MM.1S (cell line): ENCODE measurements around the gene GJA3.

Source experiments
- DNase-seq: peaks from one replicate; pipeline ENCODE4 v3.0.0-alpha.2; 2015
- H2AFZ ChIP-seq: fragments of 300-600 bp; sonication (generic); 2 replicates; pipeline ENCODE4 v1.6.0; 2016; ENCODE audit warnings: antibody characterized with exemption, low read length
- H3F3A ChIP-seq: fragments of 300-600 bp; sonication (generic); 2 replicates; pipeline ENCODE4 v1.6.1; 2016; ENCODE audit warnings: mild to moderate bottlenecking, antibody characterized with exemption, low read length, moderate library complexity, mixed read lengths; ENCODE audit not compliant: insufficient read depth
- H3K27ac ChIP-seq: fragments of 300-600 bp; sonication (generic); 2 replicates; pipeline ENCODE4 v1.5.1; 2016; ENCODE audit warnings: mild to moderate bottlenecking, low read length
- H3K27me3 ChIP-seq: fragments of 300-600 bp; sonication (generic); replicated peaks from 2 replicates; pipeline ENCODE4 v1.6.0; 2016; ENCODE audit warnings: low read length; ENCODE audit not compliant: insufficient read depth
- H3K36me3 ChIP-seq: fragments of 300-600 bp; sonication (generic); replicated peaks from 2 replicates; pipeline ENCODE4 v1.6.1; 2016; ENCODE audit warnings: mild to moderate bottlenecking, low read length, mixed read lengths; ENCODE audit not compliant: insufficient read depth
- H3K4me1 ChIP-seq: fragments of 300-600 bp; sonication (generic); 2 replicates; pipeline ENCODE4 v1.6.1; 2016; ENCODE audit warnings: low read length, mixed read lengths
- H3K4me2 ChIP-seq: fragments of 300-600 bp; sonication (generic); 2 replicates; pipeline ENCODE4 v1.6.0; 2016; ENCODE audit warnings: low read depth, low read length
- H3K4me3 ChIP-seq: fragments of 300-600 bp; sonication (generic); 2 replicates; pipeline ENCODE4 v1.5.1; 2016; ENCODE audit warnings: low read length, mixed read lengths
- H3K79me2 ChIP-seq: fragments of 300-600 bp; sonication (generic); 2 replicates; pipeline ENCODE4 v1.6.1; 2016; ENCODE audit warnings: mixed run types, low read length, mixed read lengths
- H3K9ac ChIP-seq: fragments of 300-600 bp; sonication (generic); 2 replicates; pipeline ENCODE4 v1.6.1; 2016; ENCODE audit warnings: low read length, mixed read lengths
- H3K9me2 ChIP-seq: fragments of 300-600 bp; sonication (generic); replicated peaks from 2 replicates; pipeline ENCODE4 v1.6.1; 2016; ENCODE audit warnings: mild to moderate bottlenecking, low read length, mixed read lengths; ENCODE audit not compliant: insufficient read depth
- H3K9me3 ChIP-seq: fragments of 300-600 bp; sonication (generic); replicated peaks from 2 replicates; pipeline ENCODE4 v1.6.1; 2016; ENCODE audit warnings: mild to moderate bottlenecking, low read length, mixed read lengths; ENCODE audit not compliant: insufficient read depth
- H4K20me1 ChIP-seq: fragments of 300-600 bp; sonication (generic); 2 replicates; pipeline ENCODE4 v1.6.1; 2016; ENCODE audit warnings: mild to moderate bottlenecking, low read length, moderate library complexity, mixed read lengths; ENCODE audit not compliant: insufficient read depth
- CTCF ChIP-seq: fragments of 300-600 bp; sonication (generic); IDR thresholded peaks from 2 replicates; pipeline ENCODE4 v1.5.1; 2016; ENCODE audit warnings: antibody characterized with exemption, low read length, mixed read lengths
- EZH2 ChIP-seq: fragments of 300-600 bp; sonication (generic); optimal IDR thresholded peaks from 2 replicates; pipeline ENCODE3; 2017; ENCODE audit warnings: low read depth, mild to moderate bottlenecking, antibody characterized with exemption, low read length, mixed read lengths
- EZH2phosphoT487 ChIP-seq: fragments of 300-600 bp; sonication (generic); IDR thresholded peaks from 2 replicates; pipeline ENCODE4 v1.6.1; 2018; ENCODE audit warnings: antibody characterized with exemption, low read length

Gene GJA3

GRCh38 chr13:20190481-20191310 lies 29.8 kb upstream of the GJA3 start:
- Histone ChIP-seq H3K9me2 (no peaks in the 10 kb centered on the region), H3K4me2 (no peak overlapping the region; the same call in 1 of the 2 replicates), H3K79me2 (peaks cover 24% of the 10 kb centered on the region), H2AFZ (no peak overlapping the region), H3F3A (no peaks in the 10 kb centered on the region), H3K4me3 (no peak overlapping the region), H3K27me3 (no peaks in the 10 kb centered on the region; the same call in 1 of the 2 replicates), H3K9ac (no peak overlapping the region), H3K36me3 (no peaks in the 10 kb centered on the region), H3K27ac (no peak overlapping the region), H4K20me1 (no peaks in the 10 kb centered on the region), H3K9me3 (no peaks in the 10 kb centered on the region), H3K4me1 (0 out of 2 replicates have a peak, but pooled peaks cover 5% of the 10 kb centered on the region)
- no peak for DNase-seq
- TF ChIP-seq EZH2phosphoT487 (no peak), EZH2 (no peak), CTCF (no peak)

- H3K4me2 ChIP-seq, result no peak overlapping the region
- H3K9me3 ChIP-seq, result no peaks in the 10 kb centered on the region
These were observed 29.2 kb upstream of the GJA3 start for GRCh38 chr13:20190076-20190475.

GRCh38 chr13:20188667-20189553 lies 28.1 kb upstream of the GJA3 start:
- Histone ChIP-seq H3K4me2 (no peak overlapping the region), H4K20me1 (no peaks in the 10 kb centered on the region), H3F3A (no peaks in the 10 kb centered on the region), H3K4me3 (no peak overlapping the region), H3K79me2 (peaks cover 24% of the 10 kb centered on the region), H3K9ac (no peak overlapping the region), H3K9me2 (no peaks in the 10 kb centered on the region), H3K36me3 (no peaks in the 10 kb centered on the region), H3K9me3 (no peaks in the 10 kb centered on the region), H3K27me3 (no peaks in the 10 kb centered on the region), H2AFZ (no peak overlapping the region), H3K27ac (no peak overlapping the region), H3K4me1 (0 out of 2 replicates have a peak, but pooled peaks cover 5% of the 10 kb centered on the region)
- no peak for TF ChIP-seq EZH2phosphoT487
- no peak for TF ChIP-seq EZH2
- no peak for DNase-seq

More at GRCh38 chr13:20190076-20190475, 29.2 kb upstream of the GJA3 start:
- no peak for DNase-seq
- H3F3A ChIP-seq, result no peaks in the 10 kb centered on the region
- TF ChIP-seq EZH2phosphoT487, result no peak
- no peak for TF ChIP-seq CTCF
- TF ChIP-seq EZH2, result no peak
- H4K20me1 ChIP-seq, result no peaks in the 10 kb centered on the region
- no peaks in the 10 kb centered on the region for H3K36me3 ChIP-seq
- no peak overlapping the region for H3K27ac ChIP-seq
- no peak overlapping the region for H3K9ac ChIP-seq
- H3K79me2 ChIP-seq, result peaks cover 24% of the 10 kb centered on the region
- H2AFZ ChIP-seq, result no peak overlapping the region
- 0 out of 2 replicates have a peak, but pooled peaks cover 5% of the 10 kb centered on the region for H3K4me1 ChIP-seq
- H3K27me3 ChIP-seq, result no peaks in the 10 kb centered on the region; the same call in 1 of the 2 replicates
- H3K4me3 ChIP-seq, result no peak overlapping the region
- H3K9me2 ChIP-seq, result no peaks in the 10 kb centered on the region
